AG09319 (cell line): ENCODE data around the gene STMN3.

ENCODE experiments used
- DNase-seq: peaks from one replicate; pipeline ENCODE4 v3.0.0-alpha.2; 2010; ENCODE audit warnings: low read depth; ENCODE audit errors: extremely low read depth
- CTCF ChIP-seq: IDR thresholded peaks from 2 replicates; pipeline ENCODE4 v1.5.1; 2011; ENCODE audit warnings: low read depth, mild to moderate bottlenecking, inconsistent platforms, low read length, moderate library complexity

Gene STMN3

GRCh38 chr20:63653041-63653973 is at the start of gene STMN3:
Gene STMN3, minus strand, starts transcription at chr20:63653424. Its CDS starts 79 bp downstream, at chr20:63653345.
- DNase-seq, result peak; percentile 81
- no peak for TF ChIP-seq CTCF

GRCh38 chr20:63702036-63702665 is 48.9 kb upstream of the STMN3 start:
- DNase-seq, result no peak
- no peak for TF ChIP-seq CTCF

- DNase-seq, result no peak
- TF ChIP-seq CTCF, result no peak
These were observed 48.3 kb upstream of the STMN3 start for GRCh38 chr20:63701329-63702035.

- DNase-seq, result no peak
- TF ChIP-seq CTCF, result no peak
These were observed 47.8 kb upstream of the STMN3 start for GRCh38 chr20:63701051-63701328.

- DNase-seq, result no peak
- no peak for TF ChIP-seq CTCF
These were observed 47.2 kb upstream of the STMN3 start for GRCh38 chr20:63700199-63701050.

GRCh38 chr20:63699466-63700198 is 46.4 kb upstream of the STMN3 start:
- TF ChIP-seq CTCF, result no peak
- DNase-seq, result no peak
